Measurements from ENCODE around the gene LKAAEAR1.

GRCh38 chr20:64083378-64083803, 807 bp downstream of the LKAAEAR1 start:
- TF ChIP-seq CTCF (IDR thresholded peaks at IDR 0.05), result peak in 3 of 4 experiments; percentile 31 to 64 (median 58)
- no peak for TF ChIP-seq POLR2A (IDR thresholded peaks at IDR 0.05)
- no peak for TF ChIP-seq POLR2AphosphoS5 (IDR thresholded peaks at IDR 0.05)
